Esophagus mucosa (tissue), 1 donor: ENCODE measurements around the gene HLA-E. TPM values are rescaled to one million over a fixed set of nuclear protein-coding genes. Genes with fewer than 3 reads are reported as not detected.
A peak's percentile ranks its signal among the peaks of the same experiment; 100 is the strongest.
"Not testable (repeated sequence)": the region's sequence is repeated elsewhere in the genome, so short reads cannot be mapped to it uniquely, and the experiment has no call there.

Experiments used
- ATAC-seq: fragments of 200-7000 bp; cut with Tn5 transposase; one replicate; pipeline ENCODE4 v1.9.1; 2020
- total RNA-seq: library from RNA; stranded (reverse); gene quantifications from one replicate; pipeline ENCODE4 v1.2.4, GENCODE V29; 2023
- donor health status: DM: yes; HTN: yes; CAD: no.

The HLA-E gene
- total RNA-seq, 1 donor from 2014 or later = 190 TPM

- ATAC-seq = peak; percentile 16
These were observed 19.8 kb downstream of the HLA-E start for GRCh38 chr6:30508890-30509736.

DNA sequence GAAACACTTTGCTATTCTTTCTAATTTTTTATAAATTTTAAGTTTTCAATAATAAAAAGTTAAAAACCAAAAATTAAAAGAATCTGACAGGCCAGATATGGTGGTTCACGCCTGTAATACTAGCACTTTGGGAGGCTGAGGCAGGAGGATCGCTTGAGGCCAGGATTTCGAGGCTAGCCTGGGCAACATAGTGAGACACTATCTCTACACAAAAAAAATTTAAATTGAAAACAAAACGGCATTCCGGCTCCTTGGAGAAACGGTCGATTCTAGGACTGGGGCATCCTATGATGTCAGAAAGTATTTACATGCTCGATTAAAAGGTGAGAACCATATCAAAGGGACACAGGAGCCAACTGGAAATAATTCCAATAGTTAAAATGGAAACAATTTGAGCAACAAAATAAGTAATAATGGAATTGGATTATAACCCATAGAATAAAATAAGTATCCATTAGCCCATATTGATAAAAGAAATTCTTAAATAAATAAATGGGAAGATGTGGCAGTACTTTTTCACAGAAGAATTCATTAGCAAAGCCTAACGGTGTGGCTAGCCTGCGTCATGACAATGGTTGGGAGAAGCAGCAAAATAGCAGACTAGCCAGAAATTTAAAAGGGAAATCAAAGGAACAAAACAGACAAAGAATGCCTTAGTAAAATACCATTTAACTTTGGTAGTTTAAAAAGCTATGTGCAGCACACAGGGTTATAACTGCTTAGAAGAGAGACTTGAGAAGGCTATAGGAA is 21.3 kb downstream of the HLA-E start:
- no peak for ATAC-seq

- no peak for ATAC-seq
These were observed 21.8 kb downstream of the HLA-E start for GRCh38 chr6:30511169-30511546.

DNA sequence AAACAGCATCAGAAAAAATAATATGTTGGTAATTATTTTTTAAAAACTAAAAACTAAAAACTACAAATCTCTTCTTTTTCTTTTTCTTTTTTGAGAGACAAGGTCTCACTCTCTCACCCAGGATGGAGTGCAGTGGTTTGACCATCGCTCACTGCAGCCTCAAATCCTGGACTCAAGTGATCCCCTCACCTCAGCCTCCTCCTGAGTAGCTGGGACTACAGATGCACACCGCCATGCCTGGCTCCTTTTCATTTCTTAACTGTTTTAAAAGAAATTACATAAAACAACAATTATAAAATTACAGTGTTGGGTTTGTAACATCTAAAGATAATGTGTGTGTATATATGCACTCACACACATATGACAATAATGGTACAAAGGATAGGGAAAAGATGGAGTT is 24.1 kb downstream of the HLA-E start:
- ATAC-seq = no peak

- no peak for ATAC-seq
These were observed 25.8 kb downstream of the HLA-E start for GRCh38 chr6:30515106-30515505.

- peak; percentile 89 for ATAC-seq
These were observed 26.8 kb downstream of the HLA-E start for GRCh38 chr6:30515944-30516753.

DNA sequence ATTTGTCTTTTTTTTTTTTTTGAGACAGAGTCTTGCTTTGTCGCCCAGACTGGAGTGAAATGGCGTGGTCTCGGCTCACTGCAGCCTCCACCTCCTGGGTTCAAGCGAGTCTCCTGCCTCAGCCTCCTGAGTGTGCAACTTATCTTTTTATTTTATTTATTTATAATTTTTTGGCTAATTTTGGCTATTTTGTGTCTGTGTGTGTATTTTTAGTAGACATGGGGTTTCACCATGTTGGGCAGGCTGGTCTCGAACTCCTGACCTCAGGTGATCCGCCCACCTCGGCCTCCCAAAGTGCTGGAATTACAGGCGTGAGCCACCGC is 27.4 kb downstream of the HLA-E start:
- not testable (repeated sequence) for ATAC-seq

GRCh38 chr6:30517767-30518504 is 28.6 kb downstream of the HLA-E start:
- ATAC-seq = not testable (repeated sequence)

DNA sequence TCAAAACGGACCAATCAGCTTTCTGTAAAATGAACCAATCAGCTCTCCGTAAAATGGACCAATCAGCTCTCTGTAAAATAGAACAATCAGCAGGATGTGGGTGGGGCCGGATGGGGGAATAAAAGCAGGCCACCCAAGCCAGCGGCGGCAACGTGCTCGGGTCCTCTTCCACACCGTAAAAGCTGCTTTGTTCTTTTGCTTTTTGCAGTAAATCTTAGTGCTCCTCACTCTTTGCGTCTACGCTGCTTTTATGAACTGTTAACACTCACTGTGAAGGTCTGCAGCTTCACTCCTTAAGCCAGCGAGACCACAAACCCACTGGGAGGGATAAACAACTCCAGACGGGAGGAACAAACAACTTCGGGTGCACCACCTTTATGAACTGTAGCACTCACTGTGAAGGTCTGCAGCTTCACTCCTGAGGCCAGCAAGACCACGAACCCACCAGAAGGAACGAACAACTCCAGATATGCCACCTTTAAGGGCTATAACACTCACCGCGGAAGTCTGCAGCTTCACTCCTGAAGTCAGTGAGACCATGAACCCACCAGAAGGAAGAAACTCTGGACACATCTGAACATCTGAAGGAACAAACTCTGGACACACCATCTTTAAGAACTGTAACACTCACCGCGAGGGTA is 29.3 kb downstream of the HLA-E start:
- ATAC-seq = not testable (repeated sequence)

DNA sequence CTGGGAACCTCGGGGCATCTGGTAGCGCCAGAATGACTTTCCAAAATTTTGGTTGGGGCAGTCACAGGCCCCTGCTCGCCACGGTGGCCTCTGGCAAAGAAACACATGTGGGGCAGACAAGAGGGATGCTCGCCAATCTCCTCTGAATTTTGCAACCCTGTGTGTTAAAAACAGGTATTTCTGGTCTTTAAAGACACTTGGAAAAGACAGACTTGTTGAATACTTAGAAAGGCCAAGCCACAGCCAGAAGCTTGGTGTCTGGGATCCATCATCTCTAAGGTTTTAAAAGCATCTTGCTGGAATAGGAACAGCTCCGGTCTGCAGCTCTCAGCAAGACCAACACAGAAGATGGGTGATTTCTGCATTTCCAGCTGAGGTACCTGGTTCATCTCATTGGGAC is 31.2 kb downstream of the HLA-E start:
- peak; percentile 49 for ATAC-seq

GRCh38 chr6:30521082-30521481 is 31.8 kb downstream of the HLA-E start:
- ATAC-seq = peak; percentile 75

GRCh38 chr6:30521952-30522351 is 32.6 kb downstream of the HLA-E start:
- not testable (repeated sequence) for ATAC-seq

DNA sequence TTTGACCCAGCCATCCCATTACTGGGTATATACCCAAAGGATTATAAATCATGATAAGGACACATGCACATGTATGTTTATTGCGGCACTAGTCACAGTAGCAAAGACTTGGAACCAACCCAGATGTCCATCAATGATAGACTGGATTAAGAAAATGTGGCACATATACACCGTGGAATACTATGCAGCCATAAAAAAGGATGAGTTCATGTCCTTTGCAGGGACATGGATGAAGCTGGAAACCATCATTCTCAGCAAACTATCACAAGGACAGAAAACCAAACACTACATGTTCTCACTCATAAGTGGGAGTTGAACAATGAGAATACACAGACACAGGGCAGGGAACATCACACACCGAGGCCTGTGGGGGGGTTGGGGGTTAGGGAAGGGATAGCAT is 37.1 kb downstream of the HLA-E start:
- ATAC-seq = not testable (repeated sequence)

- ATAC-seq = not testable (repeated sequence)
These were observed 40.1 kb downstream of the HLA-E start for GRCh38 chr6:30529349-30529875.

DNA sequence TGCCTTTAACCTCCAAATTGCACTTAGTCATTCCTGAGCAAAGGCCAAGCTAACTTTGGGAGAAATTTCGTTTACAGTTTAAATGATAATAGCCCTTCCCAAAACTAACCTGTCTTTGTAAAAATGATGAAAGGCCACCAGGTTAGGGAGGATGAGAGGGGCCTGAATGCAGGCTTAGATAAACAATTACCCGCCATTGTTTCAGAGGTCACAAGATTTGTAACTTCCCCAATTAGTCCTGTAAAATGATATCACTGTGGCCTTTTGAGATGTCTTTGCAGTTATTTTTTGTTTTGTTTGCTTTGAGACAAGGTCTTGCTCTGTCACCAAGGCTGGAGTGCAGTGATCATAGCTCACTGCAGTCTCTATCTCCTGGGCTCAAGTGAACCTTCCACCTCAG is 40.7 kb downstream of the HLA-E start:
- no peak for ATAC-seq

GRCh38 chr6:30533460-30534294 is 44.4 kb downstream of the HLA-E start:
- no peak for ATAC-seq

DNA sequence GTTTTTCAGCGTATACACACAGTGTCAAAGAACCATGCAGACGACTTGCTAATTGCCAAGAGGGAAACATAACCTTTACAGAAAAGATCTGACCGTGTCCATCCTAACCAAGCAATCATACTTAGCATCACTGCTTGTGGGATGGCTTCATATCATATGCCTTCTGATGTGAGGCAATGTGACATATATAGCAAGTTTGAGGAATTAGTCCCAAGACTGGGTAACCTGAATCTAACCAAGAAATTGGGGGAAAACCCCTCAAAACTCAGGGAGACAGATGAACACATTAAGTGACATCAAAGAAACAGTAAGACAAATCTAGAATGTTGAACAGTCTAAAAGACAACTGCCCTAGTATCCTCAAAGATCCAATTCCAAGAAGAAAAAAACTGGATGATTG is 48.6 kb downstream of the HLA-E start:
- ATAC-seq = no peak

GRCh38 chr6:30541515-30542403 is 52.5 kb downstream of the HLA-E start:
- ATAC-seq = peak; percentile 75

- ATAC-seq = peak; percentile 48
These were observed 53.1 kb downstream of the HLA-E start for GRCh38 chr6:30542404-30542725.

GRCh38 chr6:30542915-30543314 is 53.6 kb downstream of the HLA-E start:
- no peak for ATAC-seq
